Right lobe of liver (tissue), 4 donors: ENCODE data around the gene PIK3R4.

ENCODE experiments used
- CTCF ChIP-seq, 4 donors: fragments of 200-600 bp in 3 of 4; fragments of 450-650 bp in 1 of 4; IDR thresholded peaks; one replicate each; pipeline versions ENCODE4 v1.5.1 to v1.8.0; 2016 to 2022; ENCODE audit warnings: antibody characterized with exemption in 4 of 4, mild to moderate bottlenecking in 2 of 4
- POLR2A ChIP-seq: fragments of 450-650 bp; IDR thresholded peaks from one replicate; pipeline ENCODE4 v1.6.1; 2017; ENCODE audit warnings: antibody characterized with exemption, mild to moderate bottlenecking
- donor health status: DM: no; HTN: no; CAD: no.
- donor health status: DM: no; HTN: no; CAD: no.
- donor health status: DM: no; HTN: yes; CAD: no.

- no peak for TF ChIP-seq POLR2A
- no peak for TF ChIP-seq CTCF (IDR thresholded peaks at IDR 0.05)
These were observed 13.3 kb downstream of the PIK3R4 start for GRCh38 chr3:130733236-130733875.
